ENCODE data around the gene UMPS.

Gene UMPS

DNA sequence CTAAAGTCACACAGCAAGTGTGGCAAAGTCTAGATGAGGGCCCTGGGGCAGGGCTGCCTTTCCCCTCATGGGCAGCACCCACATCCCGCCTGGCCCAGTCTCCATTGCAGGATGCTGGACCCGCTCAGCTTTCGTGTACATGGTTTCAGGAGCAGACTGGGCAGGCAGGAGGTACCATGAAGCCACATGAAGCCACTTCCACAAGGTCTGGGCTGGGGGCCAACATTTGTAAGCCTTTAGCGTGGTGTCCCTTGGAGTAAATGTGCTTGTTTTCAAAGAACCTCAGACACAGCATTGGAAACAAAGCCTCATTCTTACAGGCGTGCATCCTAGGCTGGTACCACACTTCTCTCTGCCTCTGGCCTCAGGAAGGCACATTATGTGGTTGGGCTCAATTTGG is 34.5 kb downstream of the UMPS start:
- no peak for DNase-seq

DNA sequence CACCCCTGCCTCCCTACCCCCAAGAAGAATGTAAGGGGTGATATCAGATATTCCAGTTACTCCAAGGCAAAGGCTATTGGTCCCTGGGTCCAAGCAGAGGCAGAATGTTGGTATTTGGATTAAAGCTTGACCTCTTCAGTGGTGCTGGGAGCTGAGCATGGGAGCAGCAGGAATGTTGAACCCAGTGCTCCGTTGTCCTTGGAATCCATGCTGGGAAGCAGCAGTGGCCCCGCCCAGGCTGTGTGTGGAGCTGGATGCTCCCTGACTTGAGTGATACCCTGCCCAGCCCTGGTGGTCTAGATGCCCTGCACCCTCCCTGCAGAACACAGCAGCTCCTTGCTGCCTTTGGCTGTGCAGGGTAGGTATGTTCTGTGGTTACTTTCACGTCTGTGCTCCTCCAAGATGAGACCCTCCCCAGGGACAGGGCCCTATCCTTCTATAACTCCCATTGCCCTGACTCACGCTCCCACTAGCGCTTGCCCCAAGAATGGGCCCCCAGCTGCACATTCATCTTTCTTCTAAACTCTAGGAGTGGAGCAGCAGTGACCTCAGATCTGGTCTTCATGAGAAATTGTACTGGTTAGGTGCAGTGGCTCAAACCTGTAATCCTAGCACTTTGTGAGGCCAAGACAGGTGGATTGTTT is 35.1 kb downstream of the UMPS start:
- DNase-seq: no peak

DNA sequence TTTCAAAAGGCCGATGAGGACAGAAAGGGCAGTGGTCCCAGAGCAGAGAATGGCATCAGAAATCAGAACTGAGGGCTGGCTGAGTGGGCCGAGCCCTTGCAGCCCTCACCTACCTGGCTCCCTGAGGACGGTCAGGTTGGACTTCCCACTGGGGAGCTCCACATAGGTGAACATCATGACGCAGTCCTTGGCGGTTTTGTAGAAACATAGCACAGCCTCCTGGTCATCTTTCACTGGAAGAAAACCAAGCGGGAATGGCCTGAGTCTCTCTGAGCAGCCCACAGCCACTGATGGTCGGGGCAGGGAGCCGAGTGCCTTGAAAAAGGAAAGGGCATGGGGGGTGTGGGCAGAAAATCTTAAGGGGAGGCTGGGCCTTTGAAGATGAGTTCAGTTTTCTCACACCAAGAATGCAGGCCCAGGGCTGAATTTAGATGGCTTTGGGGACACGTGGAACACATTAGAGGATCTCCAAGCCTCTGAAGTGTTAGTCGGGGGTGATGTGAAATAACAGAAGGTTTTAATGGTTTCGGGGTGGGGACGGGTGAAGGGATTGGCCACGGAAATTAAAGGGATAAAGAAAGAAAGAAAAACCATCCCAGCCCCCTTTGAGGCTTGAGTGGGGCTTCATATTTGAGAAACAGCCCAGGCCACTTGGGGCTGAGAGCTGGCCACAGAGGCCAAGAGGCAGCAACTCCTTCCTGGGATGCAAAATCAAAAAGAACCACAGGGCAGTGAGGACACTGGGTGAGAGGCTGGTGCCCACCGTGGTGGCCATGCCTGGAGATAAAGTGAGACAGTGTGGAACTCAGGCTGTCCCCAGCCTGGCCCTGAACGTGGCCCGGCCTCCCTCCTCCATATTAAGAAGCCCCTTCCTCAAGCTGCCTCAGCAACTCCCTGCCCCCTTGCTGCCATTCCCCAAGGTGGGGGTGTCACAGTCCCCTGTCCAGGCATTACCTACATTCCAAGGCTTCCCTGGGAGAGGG is 36.2 kb downstream of the UMPS start:
- no peak for DNase-seq

DNA sequence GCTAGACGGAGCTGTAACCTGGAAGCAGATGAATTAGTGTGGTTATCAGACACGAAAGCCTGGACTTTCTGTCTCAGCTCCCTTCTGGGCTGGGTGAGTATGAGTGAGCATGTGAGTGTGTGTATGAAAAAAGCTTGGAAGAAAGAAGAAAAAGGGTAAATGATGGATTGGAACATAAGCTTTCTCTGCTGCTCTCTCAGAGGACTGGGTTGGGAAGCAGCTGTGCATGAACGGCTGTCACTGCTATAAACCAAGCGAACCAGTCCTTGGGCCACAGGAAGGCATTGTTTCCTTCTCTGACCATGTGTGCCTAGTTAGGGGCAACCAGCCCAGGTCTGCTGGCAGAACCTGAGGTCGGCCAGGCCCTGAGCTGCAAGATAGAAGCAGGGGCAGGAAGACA is 37.0 kb downstream of the UMPS start:
- no peak for DNase-seq

DNA sequence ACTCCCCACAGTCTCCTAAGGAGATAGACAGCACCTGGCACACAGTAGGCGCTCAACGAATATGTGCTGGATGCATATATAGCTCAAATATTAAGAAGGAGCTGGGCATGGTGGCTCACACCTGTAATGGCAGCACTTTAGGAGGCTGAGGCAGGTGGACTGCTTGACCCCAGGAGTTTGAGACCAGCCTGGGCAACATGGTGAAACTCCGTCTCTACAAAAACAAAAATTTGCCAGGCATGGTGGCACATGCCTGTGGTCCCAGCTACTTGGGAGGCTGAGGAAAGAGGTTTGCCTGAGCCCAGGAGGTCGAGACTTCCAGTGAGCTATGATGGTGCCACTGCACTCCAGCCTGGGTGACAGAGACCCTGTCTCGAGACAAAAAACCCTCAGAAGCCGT is 37.4 kb downstream of the UMPS start:
- DNase-seq: no peak

DNA sequence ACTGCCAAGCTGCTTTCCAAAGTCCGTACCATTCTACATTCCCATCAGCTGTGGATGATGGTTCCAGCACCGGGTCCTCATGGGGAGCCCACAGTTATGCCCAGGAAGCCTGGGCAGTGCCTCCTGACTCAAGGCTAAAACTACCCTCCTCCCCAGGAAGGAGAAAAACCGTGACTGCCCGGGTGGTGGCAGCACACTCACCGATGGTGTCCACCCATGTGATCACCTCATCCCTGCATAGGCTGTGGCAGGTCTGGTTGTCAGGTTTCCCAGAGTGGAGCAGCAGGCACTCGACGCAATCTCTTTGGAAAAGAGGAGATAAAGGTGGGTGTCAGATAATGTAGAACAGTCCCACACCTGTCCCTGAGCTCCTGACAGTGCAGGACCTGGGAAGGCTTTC is 38.6 kb downstream of the UMPS start:
- no peak for DNase-seq

DNA sequence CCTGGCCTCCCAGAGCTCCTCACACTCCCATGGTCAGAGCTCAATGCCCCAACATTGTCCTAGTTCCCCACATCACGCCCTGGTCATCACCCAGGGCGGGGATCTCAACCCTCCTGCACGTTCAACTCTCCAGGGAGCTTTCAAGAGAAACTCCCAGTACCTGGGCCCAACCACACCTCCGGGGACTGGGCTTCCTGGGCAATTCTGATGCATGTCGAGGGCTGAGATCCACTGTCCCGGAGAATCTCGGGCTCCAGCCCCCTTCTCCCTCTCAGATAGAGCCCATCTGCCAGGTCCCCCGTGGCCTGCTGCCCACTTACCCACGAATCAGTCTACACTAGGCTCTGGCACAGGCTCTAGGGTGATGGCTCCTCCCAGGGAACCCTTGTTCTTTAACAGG is 39.2 kb downstream of the UMPS start:
- DNase-seq: no peak

DNA sequence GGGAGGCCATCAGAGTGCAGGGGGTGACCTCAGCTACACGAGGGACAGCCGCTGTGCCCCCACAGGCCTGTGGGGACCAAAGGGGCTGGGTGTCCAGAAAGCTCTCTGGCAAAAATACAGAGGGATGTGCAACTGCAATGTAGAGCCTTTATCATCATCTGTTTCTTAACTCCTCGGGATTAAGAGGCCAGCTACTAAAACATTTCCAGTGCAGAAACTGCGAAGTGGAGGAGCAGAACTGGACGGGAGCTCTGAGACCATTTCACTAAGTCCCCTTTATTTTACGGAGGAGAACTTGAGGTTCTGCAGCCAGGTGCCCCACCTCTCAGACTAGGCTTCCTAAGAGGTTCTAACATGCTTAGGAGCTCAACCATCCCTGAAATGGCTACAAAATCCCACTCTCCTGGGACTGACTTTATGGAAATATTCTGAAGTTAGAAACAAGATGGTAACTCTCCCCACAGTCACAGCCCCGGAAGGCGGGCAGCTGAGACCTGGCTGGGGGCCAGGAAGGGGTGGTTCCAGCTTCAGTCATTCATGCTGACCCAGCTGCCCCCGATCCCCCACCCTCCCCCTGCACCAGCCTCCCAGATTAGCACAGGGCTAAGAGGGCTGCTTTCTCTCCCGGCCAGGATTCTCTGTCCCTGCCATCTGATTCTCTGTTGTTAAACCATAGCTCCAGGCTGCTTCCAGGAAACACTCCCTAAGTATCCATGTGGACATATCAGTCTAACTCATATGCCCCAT is 40.3 kb downstream of the UMPS start:
- peak; percentile 55 for DNase-seq

DNA sequence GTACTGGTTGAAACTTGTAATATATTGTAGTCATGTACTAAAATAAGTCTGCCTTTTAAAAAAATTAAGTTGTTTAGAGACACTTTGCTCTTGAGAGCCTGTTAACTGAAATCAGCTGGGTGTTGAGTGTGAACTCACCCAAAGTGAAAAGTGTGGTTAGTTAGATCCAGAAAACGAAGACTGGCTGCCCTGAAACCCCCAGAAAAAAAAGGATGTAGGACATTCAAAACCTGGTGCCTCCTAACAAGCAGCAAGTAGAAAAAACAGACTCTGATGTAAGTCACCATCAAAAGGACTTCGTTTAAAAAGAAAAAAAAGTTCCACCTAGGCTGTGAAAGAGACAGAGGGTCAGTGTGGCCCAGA is 40.8 kb downstream of the UMPS start:
- no peak for DNase-seq

DNA sequence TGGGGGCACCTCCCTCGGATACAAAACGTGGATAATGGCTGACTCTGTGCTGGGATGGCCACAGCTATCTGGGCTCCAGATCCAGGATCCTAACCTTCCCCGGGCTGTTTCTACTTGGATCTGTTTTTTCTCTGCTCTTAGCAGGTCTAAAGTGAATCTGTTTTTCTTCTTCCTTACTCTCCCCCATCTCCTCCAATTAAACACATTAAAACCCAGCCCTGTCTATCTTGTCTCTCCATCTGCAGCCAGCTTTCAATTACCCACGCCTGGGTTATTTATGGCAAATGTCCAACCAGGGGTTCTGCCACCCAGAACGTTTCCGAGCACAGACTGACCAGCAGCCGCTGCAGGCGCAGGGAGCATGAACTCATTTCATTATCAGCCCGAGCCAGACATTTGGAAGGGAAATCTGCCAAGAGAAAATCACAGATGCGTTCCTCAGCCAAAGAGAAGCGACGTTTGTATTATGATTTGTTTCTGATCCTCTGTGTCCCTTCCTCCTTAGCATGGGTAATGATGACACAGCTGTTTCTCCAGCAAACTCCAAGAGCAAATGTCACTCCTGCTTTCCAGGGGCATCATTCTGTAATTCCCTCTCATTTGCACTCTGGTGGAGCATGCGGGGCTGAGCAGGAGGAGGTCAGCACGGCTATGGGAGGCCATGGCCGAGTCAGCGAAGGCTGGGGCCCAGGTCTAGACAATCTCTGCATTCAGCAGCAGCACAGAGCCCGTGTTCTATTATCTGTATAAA is 42.0 kb downstream of the UMPS start:
- peak; percentile 64 for DNase-seq

DNA sequence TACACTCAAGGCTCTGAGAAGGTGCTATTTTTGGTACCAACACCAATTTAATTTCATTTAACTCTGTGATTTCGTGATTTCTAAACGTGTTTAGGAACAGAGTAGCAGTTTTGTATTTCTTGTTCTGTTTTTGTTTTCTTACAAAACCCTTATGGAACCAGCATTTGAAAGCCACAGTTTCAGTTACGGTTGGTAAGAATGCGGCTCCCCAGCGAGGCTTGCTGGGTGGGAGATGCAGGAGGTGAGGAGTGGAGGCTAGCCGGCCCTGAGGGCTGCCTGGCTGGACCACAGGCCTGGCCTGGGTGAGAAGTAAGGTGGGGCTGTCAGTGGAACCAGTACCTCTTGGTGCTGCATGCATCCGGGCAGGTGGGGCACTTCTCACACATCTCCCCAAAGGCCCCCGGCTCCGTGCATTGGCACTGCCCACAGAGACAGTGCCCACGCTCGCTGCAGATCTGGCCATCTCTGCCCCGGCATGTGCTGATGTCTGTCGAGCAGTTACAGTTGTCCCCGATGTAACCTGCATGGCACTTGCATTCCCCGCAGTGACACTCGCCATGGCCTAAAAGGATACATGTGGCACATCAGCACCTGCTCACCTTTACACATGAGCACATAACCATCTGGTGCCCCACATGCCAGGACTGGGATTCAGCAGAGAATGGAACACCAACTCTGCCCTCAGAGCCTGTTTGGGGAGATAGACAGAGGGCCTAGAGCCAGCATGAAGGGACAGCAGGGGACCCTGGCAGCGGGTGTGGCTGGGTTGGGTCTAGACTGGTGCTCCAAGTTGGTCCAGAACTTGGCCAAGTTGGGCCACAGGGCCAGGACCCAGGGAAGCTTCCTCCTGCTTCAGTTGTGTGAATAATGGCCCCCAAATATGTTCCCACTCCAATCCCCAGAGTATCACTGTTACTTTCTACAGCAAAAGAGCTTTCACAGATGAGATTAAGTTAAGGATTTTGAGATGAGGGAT is 43.4 kb downstream of the UMPS start:
- DNase-seq: no peak

DNA sequence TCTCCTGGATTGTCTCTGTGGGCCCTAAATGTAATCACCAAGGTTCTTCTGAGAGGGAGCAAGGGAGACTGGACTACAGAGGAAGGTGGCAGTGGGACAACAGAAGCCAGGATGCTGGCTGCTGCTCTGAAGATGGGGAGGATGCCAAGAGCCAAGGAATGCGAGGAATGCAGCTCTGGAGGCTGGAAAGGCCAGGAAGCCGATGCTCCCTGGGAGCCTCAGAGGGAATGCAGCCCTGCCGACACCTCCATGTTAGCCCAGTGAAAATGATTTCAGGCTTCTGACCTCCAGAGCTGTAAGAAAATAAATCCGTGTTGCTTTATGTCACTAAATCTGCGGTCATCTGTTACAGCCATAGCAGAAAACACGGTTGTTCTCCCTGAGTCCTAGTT is 44.1 kb downstream of the UMPS start:
- DNase-seq: no peak

DNA sequence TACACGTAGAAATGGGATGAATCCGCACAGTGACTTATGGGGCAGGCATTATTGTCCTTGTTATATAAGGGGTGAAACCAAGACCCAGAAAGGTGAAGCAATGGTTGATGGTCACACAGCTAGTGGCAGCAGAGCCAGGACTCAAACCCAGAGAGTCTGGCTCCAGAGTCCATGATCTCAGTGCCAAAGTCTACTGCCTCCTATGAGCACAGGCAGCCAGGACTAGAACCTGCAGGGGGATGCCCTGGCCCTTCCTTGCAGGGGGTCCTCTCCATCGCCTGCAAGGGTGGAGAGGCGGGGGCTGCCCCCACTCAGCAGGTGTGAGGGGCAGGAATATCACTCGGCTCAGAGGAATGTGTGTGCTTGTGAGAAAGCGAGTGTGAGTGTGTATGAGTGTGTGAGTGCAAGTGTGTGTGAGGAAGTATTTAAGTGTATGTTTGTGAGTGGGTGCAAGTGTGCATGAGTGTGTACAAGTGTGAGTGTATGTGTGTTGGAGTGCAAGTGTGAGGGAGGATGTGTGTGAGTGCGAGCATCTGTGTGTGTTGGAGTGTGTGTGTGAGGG is 44.7 kb downstream of the UMPS start:
- DNase-seq: no peak

DNA sequence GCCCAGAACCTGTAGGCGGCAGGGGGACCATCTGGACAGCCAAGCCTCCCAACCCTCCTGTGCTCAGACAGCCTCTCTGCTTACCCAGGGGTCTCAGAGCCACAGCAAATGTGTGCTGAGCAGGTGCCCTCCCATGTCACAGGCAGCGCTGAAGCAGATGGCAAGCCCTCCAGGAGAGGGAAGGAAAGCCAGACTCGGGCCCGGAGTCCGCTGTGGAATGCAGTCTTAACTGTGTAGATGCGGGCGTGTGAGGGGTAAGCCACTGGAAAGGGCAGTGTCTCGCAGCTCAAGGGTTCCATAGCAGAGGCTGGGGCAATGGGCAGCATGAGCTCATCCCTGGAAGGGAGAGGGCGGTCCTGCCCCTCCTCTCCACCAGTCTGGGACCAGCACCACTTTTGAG is 45.6 kb downstream of the UMPS start:
- no peak for DNase-seq

DNA sequence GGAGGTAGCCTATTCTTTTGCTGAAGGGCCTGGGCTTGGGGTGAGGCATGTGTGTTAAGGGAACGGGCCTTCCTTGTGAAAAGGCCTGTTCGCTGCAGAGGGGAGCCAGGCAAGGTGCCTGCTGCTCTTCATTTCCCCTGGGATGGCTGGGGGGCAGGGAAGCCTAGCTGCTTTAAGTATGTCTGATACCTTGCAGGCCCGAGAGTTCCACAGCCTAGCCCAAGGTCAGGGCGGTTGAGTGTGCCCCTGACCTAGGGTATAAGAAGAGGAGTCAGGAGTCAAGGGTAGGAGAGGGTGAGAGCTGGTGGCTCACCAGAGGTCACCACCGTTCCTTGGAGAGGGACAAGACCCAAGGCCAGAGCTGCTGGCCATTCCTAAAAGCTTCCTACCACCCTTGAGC is 46.6 kb downstream of the UMPS start:
- DNase-seq: no peak

DNA sequence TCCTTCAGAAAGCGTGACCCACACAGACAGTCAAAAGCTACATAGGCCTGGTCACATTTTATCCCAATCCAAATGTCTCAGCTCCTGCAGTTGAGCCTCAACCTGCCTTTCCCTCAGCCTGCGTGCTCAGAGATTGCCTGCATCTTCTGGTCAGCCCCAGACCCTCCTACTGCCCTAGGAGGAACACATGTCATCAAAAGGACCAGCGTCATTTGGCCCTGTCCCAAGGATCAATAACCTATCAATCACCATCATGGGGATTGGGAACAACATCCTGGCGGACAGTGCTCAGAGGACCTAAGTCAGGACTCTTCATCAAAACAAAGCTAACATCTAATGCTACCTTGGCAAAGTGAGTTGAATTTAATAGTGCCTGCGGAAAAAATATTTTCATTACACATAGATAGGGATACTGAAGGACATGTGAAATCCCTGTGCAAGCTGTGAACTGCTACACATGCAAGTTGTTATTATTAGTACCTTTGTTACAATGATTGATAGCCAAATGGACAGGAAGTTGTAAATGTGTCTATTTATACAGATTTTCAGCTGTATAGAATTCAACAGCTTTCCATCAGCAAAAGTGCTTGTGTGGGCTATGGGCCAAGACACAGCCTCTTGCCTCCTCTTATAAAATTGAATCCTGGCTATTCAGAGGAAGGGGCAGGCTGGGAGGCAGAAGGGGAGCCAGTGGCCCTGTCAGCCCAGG is 47.7 kb downstream of the UMPS start:
- DNase-seq: peak; percentile 16

DNA sequence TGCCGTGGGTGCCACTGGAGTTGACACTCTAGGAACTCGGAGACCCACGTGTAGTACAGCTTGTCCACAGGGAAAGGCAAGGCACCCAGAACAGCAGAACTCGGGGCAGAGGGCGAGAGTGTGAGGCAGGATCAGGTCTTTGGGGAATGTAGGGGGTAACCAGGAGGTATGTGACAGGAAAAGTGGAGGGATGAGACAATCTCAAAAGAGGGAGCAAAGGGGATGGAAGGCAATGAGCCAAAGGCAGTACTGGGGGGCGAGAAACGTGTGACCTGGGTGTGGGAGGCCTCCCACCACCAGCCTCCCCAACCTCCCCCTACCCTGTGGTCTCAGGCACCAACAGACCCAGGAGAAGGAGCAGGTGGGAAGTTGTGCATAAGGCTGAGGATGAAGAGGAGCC is 48.9 kb downstream of the UMPS start:
- DNase-seq: no peak

DNA sequence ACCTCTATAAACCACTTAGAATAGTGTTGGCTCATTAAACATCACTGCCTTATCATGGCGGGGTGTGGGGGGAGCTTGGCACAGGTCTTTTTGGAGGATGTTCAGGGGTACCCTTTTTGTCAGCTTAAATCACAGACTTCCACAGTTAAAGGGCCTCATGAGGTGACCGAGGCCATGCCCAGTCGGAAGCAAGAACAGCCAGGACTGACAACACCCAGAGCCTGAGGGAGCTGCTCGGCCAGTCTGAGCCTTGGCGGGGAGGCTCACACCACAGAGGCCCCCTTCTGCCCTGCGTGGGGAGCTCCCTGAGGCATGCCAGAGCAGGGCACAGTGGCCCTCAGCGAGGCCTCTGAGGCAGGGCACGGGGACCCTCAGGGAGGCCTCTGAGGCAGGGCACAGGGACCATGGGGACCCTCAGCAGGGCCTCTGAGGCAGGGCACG is 49.5 kb downstream of the UMPS start:
- DNase-seq: no peak

DNA sequence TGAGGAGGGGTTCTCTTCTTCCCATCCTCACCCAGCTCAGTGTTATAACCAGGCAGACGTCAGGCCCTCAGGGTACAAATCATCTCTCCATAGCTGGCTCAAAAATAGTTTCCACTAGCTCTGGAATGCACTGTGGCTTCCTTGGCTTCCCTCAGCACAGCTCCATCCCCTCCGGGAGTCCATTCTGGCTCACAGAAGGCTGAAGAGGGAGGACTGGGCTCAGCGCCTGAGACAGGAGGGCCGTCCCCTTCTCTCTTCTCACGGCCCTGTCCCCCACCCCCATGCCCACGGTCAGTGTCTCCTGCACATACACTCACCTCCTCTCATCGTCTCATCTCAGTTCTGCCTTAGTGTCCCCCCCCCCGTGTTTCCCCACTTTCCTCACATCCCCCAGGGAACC is 50.1 kb downstream of the UMPS start:
- no peak for DNase-seq

DNA sequence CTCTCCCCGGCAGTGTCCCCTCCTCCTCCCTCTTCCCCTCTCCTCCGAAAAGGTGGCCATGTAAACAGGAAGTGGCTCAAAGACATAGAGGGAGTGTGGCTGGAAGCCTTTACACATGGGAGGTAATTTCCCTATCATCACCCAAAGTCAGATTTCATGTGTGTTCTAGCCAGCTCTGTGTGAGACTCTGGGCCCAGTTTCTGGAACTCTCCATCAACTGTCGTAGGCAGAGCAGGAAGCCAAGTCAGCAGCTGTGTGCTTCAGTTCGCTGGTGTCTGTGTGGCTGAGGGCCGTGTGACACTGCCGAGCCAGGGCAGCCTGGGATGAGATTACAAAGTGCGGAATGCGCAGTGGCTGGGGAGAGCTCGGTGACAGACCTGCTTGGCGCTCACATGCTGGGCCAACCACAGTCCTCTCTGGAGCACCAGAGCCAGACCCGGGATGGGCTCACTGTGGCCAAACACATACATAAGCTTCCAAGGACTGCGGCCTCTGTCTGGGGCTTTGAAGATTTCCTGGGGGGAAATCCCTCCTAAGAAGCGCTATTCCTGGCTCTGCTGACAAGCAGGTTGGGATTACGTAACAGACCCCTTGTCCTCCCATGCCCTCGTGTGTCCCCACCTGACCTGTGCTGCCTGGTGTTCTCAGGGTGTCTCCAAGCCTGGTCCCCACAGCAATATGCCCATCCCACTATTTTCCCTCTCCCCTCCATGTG is 50.7 kb downstream of the UMPS start:
- DNase-seq: no peak
